ENCODE measurements around the gene PLA2G2F.

PLA2G2F gene, protein sequence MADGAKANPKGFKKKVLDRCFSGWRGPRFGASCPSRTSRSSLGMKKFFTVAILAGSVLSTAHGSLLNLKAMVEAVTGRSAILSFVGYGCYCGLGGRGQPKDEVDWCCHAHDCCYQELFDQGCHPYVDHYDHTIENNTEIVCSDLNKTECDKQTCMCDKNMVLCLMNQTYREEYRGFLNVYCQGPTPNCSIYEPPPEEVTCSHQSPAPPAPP

DNA sequence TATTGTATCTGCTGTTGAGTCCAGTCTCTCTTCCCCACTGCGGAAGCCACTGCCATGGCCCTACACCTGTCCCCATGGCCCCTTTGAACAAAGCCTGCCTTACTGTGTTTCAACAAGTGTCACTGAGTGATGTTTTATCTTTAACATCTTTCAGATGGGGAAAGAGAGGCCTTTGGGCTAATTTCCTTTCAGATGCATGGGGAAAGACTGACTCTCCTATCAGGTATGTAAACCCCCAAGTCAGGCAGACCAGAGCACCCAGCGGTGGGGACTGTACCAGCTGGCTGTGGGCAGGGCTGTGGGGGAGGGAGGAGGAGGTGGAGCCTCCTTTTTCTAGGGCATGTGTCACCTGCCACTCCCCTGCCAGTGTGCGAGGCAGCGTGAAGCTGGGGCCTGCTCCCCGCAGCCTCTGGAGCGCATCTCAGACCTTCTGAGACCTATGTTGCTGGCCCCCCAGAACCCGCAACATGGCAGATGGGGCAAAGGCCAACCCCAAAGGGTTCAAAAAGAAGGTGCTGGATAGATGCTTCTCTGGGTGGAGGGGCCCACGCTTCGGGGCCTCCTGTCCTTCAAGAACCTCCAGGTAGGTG, at the start of gene PLA2G2F:
PLA2G2F (plus strand) TSS at position 363 of the 590 bp plus-strand sequence; CDS start at position 468, 105 bp downstream.
- TF ChIP-seq, protein P1, sequence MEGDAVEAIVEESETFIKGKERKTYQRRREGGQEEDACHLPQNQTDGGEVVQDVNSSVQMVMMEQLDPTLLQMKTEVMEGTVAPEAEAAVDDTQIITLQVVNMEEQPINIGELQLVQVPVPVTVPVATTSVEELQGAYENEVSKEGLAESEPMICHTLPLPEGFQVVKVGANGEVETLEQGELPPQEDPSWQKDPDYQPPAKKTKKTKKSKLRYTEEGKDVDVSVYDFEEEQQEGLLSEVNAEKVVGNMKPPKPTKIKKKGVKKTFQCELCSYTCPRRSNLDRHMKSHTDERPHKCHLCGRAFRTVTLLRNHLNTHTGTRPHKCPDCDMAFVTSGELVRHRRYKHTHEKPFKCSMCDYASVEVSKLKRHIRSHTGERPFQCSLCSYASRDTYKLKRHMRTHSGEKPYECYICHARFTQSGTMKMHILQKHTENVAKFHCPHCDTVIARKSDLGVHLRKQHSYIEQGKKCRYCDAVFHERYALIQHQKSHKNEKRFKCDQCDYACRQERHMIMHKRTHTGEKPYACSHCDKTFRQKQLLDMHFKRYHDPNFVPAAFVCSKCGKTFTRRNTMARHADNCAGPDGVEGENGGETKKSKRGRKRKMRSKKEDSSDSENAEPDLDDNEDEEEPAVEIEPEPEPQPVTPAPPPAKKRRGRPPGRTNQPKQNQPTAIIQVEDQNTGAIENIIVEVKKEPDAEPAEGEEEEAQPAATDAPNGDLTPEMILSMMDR (conservative IDR thresholded peaks at IDR 0.05), result no peak
- H3K27ac ChIP-seq, result peak within 1 kb of the TSS; percentile 74

DNA sequence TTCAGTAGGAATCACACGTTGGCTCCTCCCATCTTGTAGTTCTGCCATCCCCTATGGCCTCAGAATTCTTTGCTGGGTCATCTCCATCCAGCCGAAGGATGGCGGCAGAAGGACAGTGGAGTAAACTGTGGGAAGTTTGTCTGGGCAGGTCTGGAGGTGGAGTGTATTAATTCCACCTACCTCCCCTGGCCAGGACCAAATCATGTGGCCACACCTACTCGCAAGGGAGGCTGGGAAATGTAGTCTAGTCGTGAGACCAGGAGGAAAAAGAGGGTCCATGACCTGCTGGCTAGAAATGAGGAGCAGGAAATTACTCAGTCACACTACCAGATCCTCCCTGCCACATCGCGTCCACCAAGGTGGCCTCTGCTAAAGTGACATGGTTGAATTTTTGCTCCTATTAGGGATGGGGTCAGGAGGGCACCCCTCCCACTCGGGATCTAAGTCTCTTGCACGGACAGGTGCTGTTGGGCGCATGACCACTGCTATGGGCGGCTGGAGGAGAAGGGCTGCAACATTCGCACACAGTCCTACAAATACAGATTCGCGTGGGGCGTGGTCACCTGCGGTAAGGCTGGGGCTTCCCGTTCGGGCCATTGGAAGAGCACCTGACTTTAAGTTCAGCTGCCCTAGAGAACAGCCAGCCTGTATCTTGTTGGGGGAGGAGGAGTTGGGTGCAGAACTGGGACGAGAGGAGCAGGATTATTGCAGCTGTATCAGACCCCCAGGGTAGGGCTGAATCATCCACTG, 49.6 kb upstream of the PLA2G2F start:
- H3K27ac ChIP-seq, result no peak overlapping the region
- TF ChIP-seq, protein P1 (conservative IDR thresholded peaks at IDR 0.05), result no peak

DNA sequence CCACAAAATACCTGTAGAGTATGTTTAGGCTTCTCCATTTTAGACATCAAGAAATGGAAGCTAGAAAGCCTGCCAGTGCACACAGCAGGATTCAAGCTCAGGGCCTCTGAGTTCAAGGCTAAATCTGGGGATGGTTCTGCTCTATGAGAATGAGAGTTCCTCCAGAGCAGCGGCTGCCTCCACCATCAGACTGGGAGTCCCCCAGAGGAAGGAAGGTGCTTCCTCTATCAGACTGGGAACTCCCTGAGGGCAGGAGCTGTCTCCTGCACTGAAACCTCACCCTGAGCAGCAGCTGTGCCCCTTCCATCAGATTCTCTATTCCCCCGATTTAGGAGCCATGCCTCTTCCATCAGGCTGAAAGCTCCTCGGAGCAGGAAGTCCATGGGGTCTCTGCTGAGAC, 49.0 kb upstream of the PLA2G2F start:
- TF ChIP-seq, protein P1 (conservative IDR thresholded peaks at IDR 0.05), result no peak
- no peak overlapping the region for H3K27ac ChIP-seq

DNA sequence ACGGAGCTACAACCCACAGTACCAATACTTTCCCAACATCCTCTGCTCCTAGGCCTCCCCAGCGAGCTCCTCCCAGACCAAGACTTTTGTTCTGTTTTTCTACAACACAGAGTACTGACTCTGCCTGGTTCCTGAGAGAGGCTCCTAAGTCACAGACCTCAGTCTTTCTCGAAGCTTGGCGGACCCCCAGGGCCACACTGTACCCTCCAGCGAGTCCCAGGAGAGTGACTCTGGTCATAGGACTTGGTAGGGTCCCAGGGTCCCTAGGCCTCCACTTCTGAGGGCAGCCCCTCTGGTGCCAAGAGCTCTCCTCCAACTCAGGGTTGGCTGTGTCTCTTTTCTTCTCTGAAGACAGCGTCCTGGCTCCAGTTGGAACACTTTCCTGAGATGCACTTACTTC, 48.5 kb upstream of the PLA2G2F start:
- TF ChIP-seq, protein P1 (conservative IDR thresholded peaks at IDR 0.05), result no peak
- no peak overlapping the region for H3K27ac ChIP-seq

DNA sequence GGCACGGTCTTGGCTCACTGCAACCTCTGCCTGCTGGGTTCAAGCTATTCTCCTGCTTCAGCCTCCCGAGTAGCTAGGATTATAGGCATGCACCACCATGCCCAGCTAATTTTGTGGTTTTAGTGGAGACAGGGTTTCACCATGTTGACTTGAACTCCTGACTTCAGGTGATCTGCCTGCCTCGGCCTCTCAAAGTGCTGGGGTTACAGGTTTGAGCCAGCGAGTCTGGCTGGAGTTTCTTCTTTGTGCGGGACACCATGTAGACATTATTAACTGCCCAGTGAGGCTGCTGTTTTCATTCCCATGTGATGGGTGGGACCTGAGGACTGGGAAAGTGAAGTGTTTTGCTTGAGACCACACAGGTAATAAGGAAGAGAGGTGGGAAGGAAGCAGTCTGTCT, 45.8 kb upstream of the PLA2G2F start:
- TF ChIP-seq, protein P1 (conservative IDR thresholded peaks at IDR 0.05), result no peak
- no peak overlapping the region for H3K27ac ChIP-seq

DNA sequence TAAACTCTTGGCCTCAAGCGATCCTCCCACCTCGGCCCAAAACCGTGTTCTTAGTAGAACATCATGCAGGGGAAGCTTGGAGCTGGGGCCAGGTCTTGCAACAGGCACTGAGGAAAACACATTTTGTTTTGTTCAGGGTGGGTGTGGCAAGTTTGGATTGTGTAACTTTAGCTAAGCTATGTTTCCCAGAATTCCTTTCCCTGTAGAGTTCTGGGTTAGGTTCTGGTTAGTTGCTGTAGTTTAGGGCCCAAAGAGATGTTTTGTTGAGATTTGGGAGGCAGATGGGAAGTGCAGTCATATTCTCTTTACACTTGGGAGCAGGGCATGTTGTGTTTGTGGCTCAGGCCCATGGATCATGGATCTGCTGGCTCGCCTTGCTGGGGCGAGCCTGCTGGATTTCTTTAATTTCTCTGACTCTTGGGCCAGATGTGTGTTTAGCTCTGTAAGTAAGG, 45.2 kb upstream of the PLA2G2F start:
- TF ChIP-seq, protein P1 (conservative IDR thresholded peaks at IDR 0.05), result no peak
- H3K27ac ChIP-seq, result no peak overlapping the region
